GM18507 (cell line): ENCODE measurements around the gene SAMD4A.
"Not testable (repeated sequence)": the region's sequence is repeated elsewhere in the genome, so short reads cannot be mapped to it uniquely, and the experiment has no call there.

Source experiments
- DNase-seq: peaks from one replicate; pipeline ENCODE4 v3.0.0; 2011; ENCODE audit warnings: low read depth; ENCODE audit not compliant: insufficient read length; ENCODE audit errors: extremely low spot score
- FAIRE-seq: peaks from 2 replicates; lab custom pipeline; 2011; peaks lifted over from hg19 to GRCh38; lab: Jason Lieb, UNC

The SAMD4A gene

GRCh38 chr14:54739514-54739913 lies 172.6 kb downstream of the SAMD4A start:
- no peak for DNase-seq
- no peak for FAIRE-seq

- FAIRE-seq (no peak), DNase-seq (no peak)
Observed at GRCh38 chr14:54742492-54743350, 175.8 kb downstream of the SAMD4A start.

GRCh38 chr14:54743382-54743781 lies 176.5 kb downstream of the SAMD4A start:
- DNase-seq (no peak), FAIRE-seq (no peak)

- DNase-seq, result no peak
- no peak for FAIRE-seq
Observed at GRCh38 chr14:54746019-54746418, 179.1 kb downstream of the SAMD4A start.

- no peak for DNase-seq
- FAIRE-seq, result no peak
Observed at GRCh38 chr14:54747616-54748015, 180.7 kb downstream of the SAMD4A start.

- DNase-seq (no peak), FAIRE-seq (no peak)
Observed at GRCh38 chr14:54749180-54749579, 182.3 kb downstream of the SAMD4A start.

- FAIRE-seq (no peak), DNase-seq (no peak)
Observed at GRCh38 chr14:54749727-54750126, 182.8 kb downstream of the SAMD4A start.

GRCh38 chr14:54752611-54753010 lies 185.7 kb downstream of the SAMD4A start:
- FAIRE-seq, DNase-seq: not testable (repeated sequence)

GRCh38 chr14:54753396-54753795 lies 186.5 kb downstream of the SAMD4A start:
- DNase-seq, FAIRE-seq: not testable (repeated sequence)

- DNase-seq (no peak), FAIRE-seq (no peak)
Observed at GRCh38 chr14:54754116-54754622, 187.2 kb downstream of the SAMD4A start.

GRCh38 chr14:54754623-54755386 lies 187.9 kb downstream of the SAMD4A start:
- no peak for FAIRE-seq
- DNase-seq, result no peak

GRCh38 chr14:54756656-54757392 lies 189.9 kb downstream of the SAMD4A start:
- FAIRE-seq (no peak), DNase-seq (no peak)

GRCh38 chr14:54758041-54758440 lies 191.1 kb downstream of the SAMD4A start:
- no peak for FAIRE-seq
- no peak for DNase-seq

- DNase-seq (no peak), FAIRE-seq (no peak)
Observed at GRCh38 chr14:54759982-54760585, 193.2 kb downstream of the SAMD4A start.

GRCh38 chr14:54760866-54761575 lies 194.1 kb downstream of the SAMD4A start:
- DNase-seq (no peak), FAIRE-seq (no peak)

- FAIRE-seq (no peak), DNase-seq (no peak)
Observed at GRCh38 chr14:54761835-54762234, 194.9 kb downstream of the SAMD4A start.

GRCh38 chr14:54762296-54762695 lies 195.4 kb downstream of the SAMD4A start:
- DNase-seq (no peak), FAIRE-seq (no peak)

- FAIRE-seq (no peak), DNase-seq (no peak)
Observed at GRCh38 chr14:54763761-54764160, 196.8 kb downstream of the SAMD4A start.
